Measurements from ENCODE around the gene DCD.

DCD gene

GRCh38 chr12:54625598-54625997 is 22.6 kb downstream of the DCD start:
- H3K4me2 ChIP-seq (ENCODE audit: low read length), result no peak overlapping the region
- H3F3A ChIP-seq (ENCODE audit: control insufficient read depth, insufficient read depth), result no peaks in the 10 kb centered on the region
- no peaks in the 10 kb centered on the region for H3K4me1 ChIP-seq (ENCODE audit: control insufficient read depth, low read length)
- H3K9me2 ChIP-seq (replicated peaks; ENCODE audit: control insufficient read depth, low read length), result no peaks in the 10 kb centered on the region
- no peaks in the 10 kb centered on the region for H4K20me1 ChIP-seq (ENCODE audit: control insufficient read depth, insufficient read depth, low read depth, low read length)
- no peaks in the 10 kb centered on the region for H3K79me2 ChIP-seq (ENCODE audit: control insufficient read depth, low read length)
- TF ChIP-seq, protein P1, sequence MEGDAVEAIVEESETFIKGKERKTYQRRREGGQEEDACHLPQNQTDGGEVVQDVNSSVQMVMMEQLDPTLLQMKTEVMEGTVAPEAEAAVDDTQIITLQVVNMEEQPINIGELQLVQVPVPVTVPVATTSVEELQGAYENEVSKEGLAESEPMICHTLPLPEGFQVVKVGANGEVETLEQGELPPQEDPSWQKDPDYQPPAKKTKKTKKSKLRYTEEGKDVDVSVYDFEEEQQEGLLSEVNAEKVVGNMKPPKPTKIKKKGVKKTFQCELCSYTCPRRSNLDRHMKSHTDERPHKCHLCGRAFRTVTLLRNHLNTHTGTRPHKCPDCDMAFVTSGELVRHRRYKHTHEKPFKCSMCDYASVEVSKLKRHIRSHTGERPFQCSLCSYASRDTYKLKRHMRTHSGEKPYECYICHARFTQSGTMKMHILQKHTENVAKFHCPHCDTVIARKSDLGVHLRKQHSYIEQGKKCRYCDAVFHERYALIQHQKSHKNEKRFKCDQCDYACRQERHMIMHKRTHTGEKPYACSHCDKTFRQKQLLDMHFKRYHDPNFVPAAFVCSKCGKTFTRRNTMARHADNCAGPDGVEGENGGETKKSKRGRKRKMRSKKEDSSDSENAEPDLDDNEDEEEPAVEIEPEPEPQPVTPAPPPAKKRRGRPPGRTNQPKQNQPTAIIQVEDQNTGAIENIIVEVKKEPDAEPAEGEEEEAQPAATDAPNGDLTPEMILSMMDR (IDR thresholded peaks at IDR 0.05; ENCODE audit: low read depth, low read length, poor library complexity, severe bottlenecking), result no peak
- TF ChIP-seq EZH2phosphoT487 (IDR thresholded peaks at IDR 0.05; ENCODE audit: borderline replicate concordance, low read length), result no peak
- H3K36me3 ChIP-seq (ENCODE audit: control insufficient read depth, low read length), result no peaks in the 10 kb centered on the region
- no peak overlapping the region for H3K4me3 ChIP-seq (ENCODE audit: low read length)
- peaks cover 15% of the 10 kb centered on the region for H3K27me3 ChIP-seq (ENCODE audit: control insufficient read depth, low read length)
- H3K27ac ChIP-seq (ENCODE audit: low read depth, low read length), result no peak overlapping the region
- H3K9me3 ChIP-seq (ENCODE audit: control insufficient read depth, insufficient read depth, low read length), result peaks cover 17% of the 10 kb centered on the region

GRCh38 chr12:54624315-54625279 is 23.6 kb downstream of the DCD start:
- TF ChIP-seq EZH2phosphoT487 (IDR thresholded peaks at IDR 0.05; ENCODE audit: borderline replicate concordance, low read length), result no peak
- TF ChIP-seq, protein P1 (IDR thresholded peaks at IDR 0.05; ENCODE audit: low read depth, low read length, poor library complexity, severe bottlenecking), result no peak
- Histone ChIP-seq H3K4me1 (ENCODE audit: control insufficient read depth, low read length) (no peaks in the 10 kb centered on the region), H3K9me2 (replicated peaks; ENCODE audit: control insufficient read depth, low read length) (no peaks in the 10 kb centered on the region), H3K4me3 (ENCODE audit: low read length) (no peak overlapping the region), H3K4me2 (ENCODE audit: low read length) (no peak overlapping the region), H3K27me3 (ENCODE audit: control insufficient read depth, low read length) (peaks cover 15% of the 10 kb centered on the region), H4K20me1 (ENCODE audit: control insufficient read depth, insufficient read depth, low read depth, low read length) (no peaks in the 10 kb centered on the region), H3K79me2 (ENCODE audit: control insufficient read depth, low read length) (no peaks in the 10 kb centered on the region), H3F3A (ENCODE audit: control insufficient read depth, insufficient read depth) (no peaks in the 10 kb centered on the region), H3K27ac (ENCODE audit: low read depth, low read length) (no peak overlapping the region), H3K9me3 (ENCODE audit: control insufficient read depth, insufficient read depth, low read length) (peaks cover 17% of the 10 kb centered on the region), H3K36me3 (ENCODE audit: control insufficient read depth, low read length) (no peaks in the 10 kb centered on the region)

DNA sequence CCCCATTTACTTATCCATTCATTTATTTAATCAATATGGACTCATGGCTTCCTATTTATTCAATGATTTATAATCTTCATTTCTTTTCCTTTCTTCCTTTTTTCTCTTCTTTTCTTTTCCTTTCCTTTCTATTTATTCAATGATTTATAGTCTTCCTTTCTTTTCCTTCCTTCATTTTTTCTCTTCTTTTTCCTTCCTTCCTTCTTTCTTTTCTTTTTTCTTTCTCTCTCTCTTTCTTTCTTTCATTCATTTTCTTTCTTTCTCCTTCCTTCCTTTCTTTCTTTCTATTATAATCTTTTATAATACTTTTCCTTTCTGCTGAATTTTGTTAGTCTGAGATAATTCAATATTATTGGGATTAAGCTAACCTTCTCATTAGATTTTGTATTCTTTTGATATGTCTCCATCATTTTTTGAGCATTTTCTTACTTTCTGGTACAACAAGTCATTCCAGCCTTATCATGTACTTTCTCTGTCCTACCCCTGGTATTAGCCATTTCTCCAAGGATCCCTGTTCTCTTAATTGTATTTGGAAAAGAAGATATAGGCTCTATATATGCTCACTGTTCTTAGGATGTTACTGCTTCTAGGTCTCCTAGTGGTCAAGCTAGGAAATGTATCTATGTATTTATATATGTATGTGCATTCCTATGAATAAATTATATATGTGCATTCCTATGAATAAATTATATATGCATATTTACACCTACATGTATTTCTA is 25.5 kb downstream of the DCD start:
- Histone ChIP-seq H4K20me1 (ENCODE audit: control insufficient read depth, insufficient read depth, low read depth, low read length) (no peaks in the 10 kb centered on the region), H3K27ac (ENCODE audit: low read depth, low read length) (no peak overlapping the region)

More for the DNA sequence above, 25.5 kb downstream of the DCD start:
- no peaks in the 10 kb centered on the region for H3F3A ChIP-seq (ENCODE audit: control insufficient read depth, insufficient read depth)
- peaks cover 8% of the 10 kb centered on the region for H3K9me3 ChIP-seq (ENCODE audit: control insufficient read depth, insufficient read depth, low read length)
- H3K4me1 ChIP-seq (ENCODE audit: control insufficient read depth, low read length), result no peaks in the 10 kb centered on the region
- peaks cover 26% of the 10 kb centered on the region for H3K27me3 ChIP-seq (ENCODE audit: control insufficient read depth, low read length)
- H3K79me2 ChIP-seq (ENCODE audit: control insufficient read depth, low read length), result no peaks in the 10 kb centered on the region
- TF ChIP-seq EZH2phosphoT487 (IDR thresholded peaks at IDR 0.05; ENCODE audit: borderline replicate concordance, low read length), result no peak
- TF ChIP-seq, protein P1 (IDR thresholded peaks at IDR 0.05; ENCODE audit: low read depth, low read length, poor library complexity, severe bottlenecking), result peak; percentile 47
- no peaks in the 10 kb centered on the region for H3K36me3 ChIP-seq (ENCODE audit: control insufficient read depth, low read length)
- H3K4me3 ChIP-seq (ENCODE audit: low read length), result no peak overlapping the region
- no peaks in the 10 kb centered on the region for H3K9me2 ChIP-seq (replicated peaks; ENCODE audit: control insufficient read depth, low read length)
- no peak overlapping the region for H3K4me2 ChIP-seq (ENCODE audit: low read length)

Data from DOHH2 (cell line).